ENCODE results near the gene AMFR.

GRCh38 chr16:56315955-56316354 is 109.4 kb downstream of the AMFR start:
- TF ChIP-seq, protein P1, sequence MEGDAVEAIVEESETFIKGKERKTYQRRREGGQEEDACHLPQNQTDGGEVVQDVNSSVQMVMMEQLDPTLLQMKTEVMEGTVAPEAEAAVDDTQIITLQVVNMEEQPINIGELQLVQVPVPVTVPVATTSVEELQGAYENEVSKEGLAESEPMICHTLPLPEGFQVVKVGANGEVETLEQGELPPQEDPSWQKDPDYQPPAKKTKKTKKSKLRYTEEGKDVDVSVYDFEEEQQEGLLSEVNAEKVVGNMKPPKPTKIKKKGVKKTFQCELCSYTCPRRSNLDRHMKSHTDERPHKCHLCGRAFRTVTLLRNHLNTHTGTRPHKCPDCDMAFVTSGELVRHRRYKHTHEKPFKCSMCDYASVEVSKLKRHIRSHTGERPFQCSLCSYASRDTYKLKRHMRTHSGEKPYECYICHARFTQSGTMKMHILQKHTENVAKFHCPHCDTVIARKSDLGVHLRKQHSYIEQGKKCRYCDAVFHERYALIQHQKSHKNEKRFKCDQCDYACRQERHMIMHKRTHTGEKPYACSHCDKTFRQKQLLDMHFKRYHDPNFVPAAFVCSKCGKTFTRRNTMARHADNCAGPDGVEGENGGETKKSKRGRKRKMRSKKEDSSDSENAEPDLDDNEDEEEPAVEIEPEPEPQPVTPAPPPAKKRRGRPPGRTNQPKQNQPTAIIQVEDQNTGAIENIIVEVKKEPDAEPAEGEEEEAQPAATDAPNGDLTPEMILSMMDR (conservative IDR thresholded peaks at IDR 0.05; ENCODE audit: low read depth, low read length) = no peak
- TF ChIP-seq EZH2 (IDR thresholded peaks at IDR 0.05; ENCODE audit: borderline replicate concordance, low read depth, low read length, poor library complexity, severe bottlenecking) = no peak
